Neural progenitor cell (in vitro differentiated cells): ENCODE data around the gene TLN1. TPM values are rescaled to one million over a fixed set of nuclear protein-coding genes. Genes with fewer than 3 reads are reported as not detected.

Experiments used
- DNase-seq: peaks from one replicate; pipeline ENCODE4 v3.0.0-alpha.2; 2016; ENCODE audit warnings: low spot score
- H2AFZ ChIP-seq: fragments of 200-600 bp; sonication (generic); replicated peaks from 2 replicates; pipeline ENCODE4 v1.6.1; 2016; ENCODE audit warnings: antibody characterized with exemption
- H3F3A ChIP-seq: fragments of 200-600 bp; sonication (generic); 2 replicates; pipeline ENCODE4 v1.6.1; 2016; ENCODE audit warnings: antibody characterized with exemption, low read depth
- H3K27ac ChIP-seq: fragments of 200-600 bp; sonication (generic); 2 replicates; pipeline ENCODE4 v1.5.1; 2016; ENCODE audit warnings: mild to moderate bottlenecking
- H3K27me3 ChIP-seq: fragments of 200-600 bp; sonication (generic); 2 replicates; pipeline ENCODE4 v1.6.1; 2016; ENCODE audit warnings: mild to moderate bottlenecking, moderate library complexity
- H3K36me3 ChIP-seq: fragments of 200-600 bp; sonication (generic); 2 replicates; pipeline ENCODE4 v1.5.1; 2016
- H3K4me1 ChIP-seq: fragments of 200-600 bp; sonication (generic); 2 replicates; pipeline ENCODE4 v1.6.1; 2016; ENCODE audit warnings: mixed run types
- H3K4me2 ChIP-seq: fragments of 200-600 bp; sonication (generic); 2 replicates; pipeline ENCODE4 v1.6.1; 2016
- H3K4me3 ChIP-seq: fragments of 200-600 bp; sonication (generic); 2 replicates; pipeline ENCODE4 v1.5.1; 2016
- H3K79me2 ChIP-seq: fragments of 200-600 bp; sonication (generic); 2 replicates; pipeline ENCODE4 v1.6.1; 2016; ENCODE audit warnings: low read depth
- H3K9ac ChIP-seq: fragments of 200-600 bp; sonication (generic); 2 replicates; pipeline ENCODE4 v1.6.1; 2016
- H3K9me3 ChIP-seq: fragments of 200-600 bp; sonication (generic); 2 replicates; pipeline ENCODE4 v1.5.1; 2016; ENCODE audit warnings: low read depth
- H4K20me1 ChIP-seq: fragments of 200-600 bp; sonication (generic); 2 replicates; pipeline ENCODE4 v1.6.1; 2016; ENCODE audit warnings: low read depth
- H3K27ac Mint-ChIP-seq: 3 replicates; pipeline ENCODE4 v1.8.0; 2021; ENCODE audit warnings: mixed read lengths
- H3K27me3 Mint-ChIP-seq: 2 replicates; pipeline ENCODE4 v1.8.0; 2022; ENCODE audit warnings: low read depth, mild to moderate bottlenecking, inconsistent platforms, moderate library complexity, mixed read lengths; ENCODE audit not compliant: insufficient read depth
- H3K36me3 Mint-ChIP-seq: 3 replicates; pipeline ENCODE4 v1.8.0; 2021; ENCODE audit warnings: mixed read lengths
- H3K4me1 Mint-ChIP-seq: 3 replicates; pipeline ENCODE4 v1.8.0; 2021; ENCODE audit warnings: mixed read lengths
- H3K4me3 Mint-ChIP-seq: 3 replicates; pipeline ENCODE4 v1.8.0; 2021; ENCODE audit warnings: mild to moderate bottlenecking, moderate library complexity, mixed read lengths
- H3K9me3 Mint-ChIP-seq: 3 replicates; pipeline ENCODE4 v1.8.0; 2020; ENCODE audit warnings: mixed read lengths
- EZH2 ChIP-seq: fragments of 200-600 bp; sonication (generic); IDR thresholded peaks from 2 replicates; pipeline ENCODE4 v1.6.1; 2017; ENCODE audit warnings: antibody characterized with exemption, mild to moderate bottlenecking, moderate library complexity
- EZH2phosphoT487 ChIP-seq: fragments of 200-600 bp; sonication (generic); IDR thresholded peaks from 2 replicates; pipeline ENCODE4 v1.6.1; 2017; ENCODE audit warnings: antibody characterized with exemption
- total RNA-seq: library from RNA; depleted of rRNA; stranded (reverse); fragments of >200 nt; gene quantifications from 2 replicates; pipeline ENCODE4 v1.2.3, GENCODE V29; 2015; ENCODE audit warnings: low replicate concordance
- TF ChIP-seq, protein P1 (sequence below): fragments of 200-600 bp; sonication (generic); IDR thresholded peaks from 2 replicates; pipeline ENCODE4 v1.5.1; 2017; ENCODE audit warnings: antibody characterized with exemption, mild to moderate bottlenecking

TLN1 gene
- total RNA-seq, 1 donor from 2014 or later: 36.7 TPM

DNA sequence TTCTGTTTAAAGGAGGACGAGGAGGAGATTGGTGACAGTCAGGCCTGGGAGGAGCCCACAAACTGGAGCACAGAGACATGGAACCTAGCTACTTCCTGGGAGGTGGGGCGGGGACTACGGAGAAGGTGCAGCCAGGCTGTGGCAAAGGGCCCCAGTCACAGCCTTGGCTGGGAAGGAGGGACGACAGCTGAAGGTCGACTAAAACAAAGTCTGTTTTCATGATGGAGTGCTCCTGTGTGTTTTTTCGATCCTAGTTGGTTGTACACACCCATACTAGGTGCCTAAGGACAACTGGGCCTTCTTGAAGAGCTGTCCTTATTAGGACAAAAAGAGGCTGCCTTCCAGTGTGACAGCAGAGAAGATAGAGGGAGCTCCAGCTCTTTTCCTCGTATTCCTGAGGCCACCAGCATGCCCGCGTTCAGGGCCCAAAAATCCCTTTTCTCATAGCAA, 71.0 kb downstream of the TLN1 start:
- Histone ChIP-seq H2AFZ (no peak overlapping the region), H3K4me3 (no peak overlapping the region), H3K36me3 (no peaks in the 10 kb centered on the region), H3K79me2 (peaks cover 28% of the 10 kb centered on the region), H3K9me3 (no peaks in the 10 kb centered on the region), H3F3A (peaks cover 53% of the 10 kb centered on the region), H3K9ac (no peak overlapping the region), H3K27ac (no peak overlapping the region), H3K4me1 (peaks cover 14% of the 10 kb centered on the region), H4K20me1 (peaks cover 10% of the 10 kb centered on the region), H3K27me3 (peaks cover 13% of the 10 kb centered on the region), H3K4me2 (no peak overlapping the region)
- Mint-ChIP-seq H3K36me3 (peaks cover 29% of the 10 kb centered on the region), H3K4me3 (peak overlapping the region; percentile 60), H3K27me3 (peaks cover 15% of the 10 kb centered on the region), H3K9me3 (peaks cover 3% of the 10 kb centered on the region), H3K4me1 (peaks cover 65% of the 10 kb centered on the region), H3K27ac (peak overlapping the region; percentile 50)
- TF ChIP-seq EZH2phosphoT487: no peak
- TF ChIP-seq, protein P1, sequence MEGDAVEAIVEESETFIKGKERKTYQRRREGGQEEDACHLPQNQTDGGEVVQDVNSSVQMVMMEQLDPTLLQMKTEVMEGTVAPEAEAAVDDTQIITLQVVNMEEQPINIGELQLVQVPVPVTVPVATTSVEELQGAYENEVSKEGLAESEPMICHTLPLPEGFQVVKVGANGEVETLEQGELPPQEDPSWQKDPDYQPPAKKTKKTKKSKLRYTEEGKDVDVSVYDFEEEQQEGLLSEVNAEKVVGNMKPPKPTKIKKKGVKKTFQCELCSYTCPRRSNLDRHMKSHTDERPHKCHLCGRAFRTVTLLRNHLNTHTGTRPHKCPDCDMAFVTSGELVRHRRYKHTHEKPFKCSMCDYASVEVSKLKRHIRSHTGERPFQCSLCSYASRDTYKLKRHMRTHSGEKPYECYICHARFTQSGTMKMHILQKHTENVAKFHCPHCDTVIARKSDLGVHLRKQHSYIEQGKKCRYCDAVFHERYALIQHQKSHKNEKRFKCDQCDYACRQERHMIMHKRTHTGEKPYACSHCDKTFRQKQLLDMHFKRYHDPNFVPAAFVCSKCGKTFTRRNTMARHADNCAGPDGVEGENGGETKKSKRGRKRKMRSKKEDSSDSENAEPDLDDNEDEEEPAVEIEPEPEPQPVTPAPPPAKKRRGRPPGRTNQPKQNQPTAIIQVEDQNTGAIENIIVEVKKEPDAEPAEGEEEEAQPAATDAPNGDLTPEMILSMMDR: peak; percentile 38
- no peak for TF ChIP-seq EZH2
- peak; percentile 36 for DNase-seq

DNA sequence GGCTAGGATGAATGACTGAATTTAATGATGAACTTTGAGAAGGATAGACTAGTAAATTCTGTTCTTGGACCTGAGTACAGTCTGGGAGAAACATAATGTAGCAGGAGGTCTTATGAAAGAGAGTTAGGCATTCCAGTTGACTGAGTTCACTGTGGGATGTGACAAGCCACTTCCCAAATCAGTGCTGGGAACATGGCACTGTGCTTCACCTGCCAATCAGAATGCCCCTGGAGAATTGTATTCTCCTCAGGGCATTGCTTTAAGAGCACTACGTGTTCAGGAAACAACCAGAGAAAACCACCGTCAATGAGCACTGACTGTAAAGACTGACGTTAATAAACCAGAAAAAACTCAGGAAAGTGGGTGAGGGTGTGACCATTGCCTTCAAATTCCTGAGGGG, 72.7 kb downstream of the TLN1 start:
- Histone ChIP-seq H2AFZ (no peak overlapping the region), H4K20me1 (peaks cover 10% of the 10 kb centered on the region), H3K9me3 (no peaks in the 10 kb centered on the region), H3K4me3 (peak overlapping the region; percentile 75), H3K36me3 (no peaks in the 10 kb centered on the region), H3K27ac (no peak overlapping the region), H3K27me3 (peaks cover 15% of the 10 kb centered on the region), H3K4me1 (peaks cover 12% of the 10 kb centered on the region), H3K9ac (no peak overlapping the region), H3K79me2 (peaks cover 23% of the 10 kb centered on the region), H3F3A (peaks cover 53% of the 10 kb centered on the region), H3K4me2 (peak overlapping the region; percentile 82)
- peak overlapping the region; percentile 91 for H3K4me3 Mint-ChIP-seq
- peaks cover 60% of the 10 kb centered on the region for H3K4me1 Mint-ChIP-seq
- H3K36me3 Mint-ChIP-seq: peaks cover 29% of the 10 kb centered on the region
- peaks cover 17% of the 10 kb centered on the region for H3K27me3 Mint-ChIP-seq
- H3K27ac Mint-ChIP-seq: no peak overlapping the region
- H3K9me3 Mint-ChIP-seq: peaks cover 3% of the 10 kb centered on the region
- DNase-seq: no peak
- no peak for TF ChIP-seq EZH2
- TF ChIP-seq, protein P1: no peak
- TF ChIP-seq EZH2phosphoT487: no peak

DNA sequence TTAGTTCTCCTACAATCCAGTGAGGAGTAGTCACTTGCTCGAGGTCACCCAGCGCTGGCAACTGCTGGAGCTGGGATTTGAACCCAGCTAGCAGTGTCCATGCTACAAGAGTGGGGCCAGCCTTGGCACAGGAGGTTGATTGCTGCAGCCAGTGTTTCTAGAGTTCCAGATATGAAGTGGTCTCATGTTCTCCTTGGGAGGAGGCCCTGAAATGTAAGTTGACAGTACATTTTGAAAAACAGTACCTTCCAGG, 73.1 kb downstream of the TLN1 start:
- Histone ChIP-seq H4K20me1 (peaks cover 10% of the 10 kb centered on the region), H3K79me2 (peaks cover 18% of the 10 kb centered on the region), H3K4me2 (peak overlapping the region; percentile 82), H2AFZ (no peak overlapping the region), H3K27me3 (peaks cover 15% of the 10 kb centered on the region), H3K27ac (no peak overlapping the region), H3K4me1 (peaks cover 7% of the 10 kb centered on the region), H3F3A (peaks cover 52% of the 10 kb centered on the region), H3K4me3 (peak overlapping the region; percentile 75), H3K9ac (peak overlapping the region; percentile 78), H3K36me3 (no peaks in the 10 kb centered on the region), H3K9me3 (no peaks in the 10 kb centered on the region)
- DNase-seq: no peak
- H3K4me3 Mint-ChIP-seq: peak overlapping the region; percentile 91
- H3K36me3 Mint-ChIP-seq: peaks cover 29% of the 10 kb centered on the region
- peaks cover 56% of the 10 kb centered on the region for H3K4me1 Mint-ChIP-seq
- TF ChIP-seq, protein P1: no peak
- TF ChIP-seq EZH2phosphoT487: no peak
- TF ChIP-seq EZH2: no peak
- peaks cover 17% of the 10 kb centered on the region for H3K27me3 Mint-ChIP-seq
- peaks cover 3% of the 10 kb centered on the region for H3K9me3 Mint-ChIP-seq
- no peak overlapping the region for H3K27ac Mint-ChIP-seq
